HepG2 (cell line): Measurements from ENCODE around the gene ASXL1. TPM values are rescaled to one million over a fixed set of nuclear protein-coding genes. Genes with fewer than 3 reads are reported as not detected.

Source experiments
- AGO1 ChIP-seq: fragments of 200-400 bp; formaldehyde crosslinking; IDR thresholded peaks from 2 replicates; pipeline ENCODE4 v1.6.1; 2017; ENCODE audit warnings: mild to moderate bottlenecking, low read depth, low read length, moderate library complexity; ENCODE audit not compliant: poor library complexity, severe bottlenecking
- BRCA1 ChIP-seq: sonication (generic); formaldehyde crosslinking; IDR thresholded peaks from 2 replicates; pipeline ENCODE4 v1.4.0; 2020; ENCODE audit warnings: missing genetic modification reagents
- CEBPB ChIP-seq: IDR thresholded peaks from 2 replicates; pipeline ENCODE4 v1.6.1; 2011; ENCODE audit warnings: low read depth, low read length, improper control_type of control experiment, borderline replicate concordance
- GMEB2 ChIP-seq: IDR thresholded peaks from 2 replicates; pipeline ENCODE4 v1.6.1; 2016; ENCODE audit warnings: missing biosample characterization, missing genetic modification reagents, low read depth
- GZF1 ChIP-seq: sonication (generic); formaldehyde crosslinking; IDR thresholded peaks from 2 replicates; pipeline ENCODE4 v1.5.1; 2020; ENCODE audit warnings: mild to moderate bottlenecking, missing genetic modification reagents
- ISL2 ChIP-seq: sonication (generic); formaldehyde crosslinking; IDR thresholded peaks from 2 replicates; pipeline ENCODE4 v1.5.0; 2020; ENCODE audit warnings: missing genetic modification reagents
- JARID2 ChIP-seq: sonication (generic); formaldehyde crosslinking; IDR thresholded peaks from 2 replicates; pipeline ENCODE4 v1.8.1; 2023; ENCODE audit warnings: missing genetic modification reagents, inconsistent platforms; ENCODE audit not compliant: insufficient replicate concordance
- KLF13 ChIP-seq: sonication (generic); formaldehyde crosslinking; IDR thresholded peaks from 2 replicates; pipeline ENCODE4 v1.4.0; 2020; ENCODE audit warnings: mild to moderate bottlenecking, missing genetic modification reagents
- MAX ChIP-seq: IDR thresholded peaks from 2 replicates; pipeline ENCODE4 v1.6.1; 2012; ENCODE audit warnings: inconsistent platforms
- NKX3-1 ChIP-seq: sonication (generic); formaldehyde crosslinking; IDR thresholded peaks from 2 replicates; pipeline ENCODE4 v1.5.0; 2020; ENCODE audit warnings: missing genetic modification reagents
- PAX8 ChIP-seq: sonication (generic); formaldehyde crosslinking; IDR thresholded peaks from 2 replicates; pipeline ENCODE4 v1.8.0; 2022; ENCODE audit warnings: mild to moderate bottlenecking, missing genetic modification reagents, borderline replicate concordance
- POLR2AphosphoS5 ChIP-seq: IDR thresholded peaks from 2 replicates; pipeline ENCODE4 v1.6.1; 2012; ENCODE audit warnings: low read depth, low read length
- RBFOX2 ChIP-seq: fragments of 200-400 bp; formaldehyde crosslinking; IDR thresholded peaks from 2 replicates; pipeline ENCODE4 v1.6.1; 2017; ENCODE audit warnings: low read depth, mild to moderate bottlenecking, low read length
- REPIN1 ChIP-seq: sonication (generic); formaldehyde crosslinking; IDR thresholded peaks from 2 replicates; pipeline ENCODE4 v1.8.0; 2022; ENCODE audit warnings: missing genetic modification reagents, low read depth, mild to moderate bottlenecking, borderline replicate concordance
- REXO4 ChIP-seq: sonication (generic); formaldehyde crosslinking; IDR thresholded peaks from 2 replicates; pipeline ENCODE4 v1.8.0; 2022; ENCODE audit warnings: missing genetic modification reagents, mild to moderate bottlenecking, borderline replicate concordance
- TRAFD1 ChIP-seq: sonication (generic); formaldehyde crosslinking; IDR thresholded peaks from 2 replicates; pipeline ENCODE4 v1.5.1; 2020; ENCODE audit warnings: missing genetic modification reagents, mild to moderate bottlenecking, borderline replicate concordance
- ZNF281 ChIP-seq: sonication (generic); formaldehyde crosslinking; IDR thresholded peaks from 2 replicates; pipeline ENCODE4 v1.4.0; 2020; ENCODE audit warnings: missing genetic modification reagents, borderline replicate concordance
- ZNF501 ChIP-seq: sonication (generic); formaldehyde crosslinking; IDR thresholded peaks from 2 replicates; pipeline ENCODE4 v1.5.1; 2020; ENCODE audit warnings: mild to moderate bottlenecking, moderate library complexity, missing genetic modification reagents
- ZXDC ChIP-seq: sonication (generic); formaldehyde crosslinking; IDR thresholded peaks from 2 replicates; pipeline ENCODE4 v1.5.0; 2020; ENCODE audit warnings: mild to moderate bottlenecking, missing genetic modification reagents
- polyA plus RNA-seq, 8 experiments: library from polyadenylated mRNA; depleted of rRNA in 3 of 8; stranded (reverse) in 7 of 8; unstranded in 1 of 8; fragments of >200 nt; fragmentation: Illumina TruSeq in 4 of 8; extraction: Trizol in 4 of 8; gene quantifications; 2 replicates each; pipeline versions ENCODE4 v1.2.1 to v1.2.3, GENCODE V29; 2011 to 2016; ENCODE audit warnings: low read depth in 4 of 8, missing spikeins in 1 of 8, mixed read lengths in 1 of 8; ENCODE audit not compliant: insufficient read depth in 1 of 8
- total RNA-seq, 5 experiments: library from RNA; depleted of rRNA; stranded (reverse); fragments of >200 nt; fragmentation: Illumina TruSeq; extraction: Trizol; gene quantifications; 2 replicates each; pipeline ENCODE4 v1.2.3, GENCODE V29; 2016; ENCODE audit warnings: low read depth in 1 of 5

Gene ASXL1
- total and polyA plus RNA-seq, 2 of the 13 experiments (the other 11 are each of a cell fraction or from before 2014, with no cell fraction given), result 62.1 to 74.8 TPM

GRCh38 chr20:32465092-32465900 lies 107.2 kb downstream of the ASXL1 start (continued):
- TF ChIP-seq AGO1 (peak; percentile 73), JARID2 (CRISPR knock-in tag) (no peak), MAX (peak; percentile 94), ISL2 (CRISPR knock-in tag) (peak; percentile 47; the same call in 1 of the 2 replicates), BRCA1 (0 out of 2 replicates have a peak, but pooled peaks have one; percentile 9), PAX8 (peak; percentile 40; the same call in 1 of the 2 replicates), GMEB2 (CRISPR knock-in tag) (no peak), KLF13 (CRISPR knock-in tag) (no peak; the same call in 1 of the 2 replicates), ZNF501 (peak; percentile 99), ZNF281 (CRISPR knock-in tag) (peak; percentile 94), ZXDC (CRISPR knock-in tag) (no peak), POLR2AphosphoS5 (peak; percentile 43), NKX3-1 (CRISPR knock-in tag) (no peak), CEBPB (peak; percentile 39; the same call in 1 of the 2 replicates), GZF1 (CRISPR knock-in tag) (peak; percentile 88; the same call in 1 of the 2 replicates), REXO4 (no peak), TRAFD1 (no peak; the same call in 1 of the 2 replicates), REPIN1 (CRISPR knock-in tag) (peak; percentile 81), RBFOX2 (peak; percentile 65; the same call in 1 of the 2 replicates)
